ENCODE measurements around the gene AZIN2.
A peak's percentile ranks its signal among the peaks of the same experiment; 100 is the strongest.
"Not testable (repeated sequence)": the region's sequence is repeated elsewhere in the genome, so short reads cannot be mapped to it uniquely, and the experiment has no call there.

The AZIN2 gene

DNA sequence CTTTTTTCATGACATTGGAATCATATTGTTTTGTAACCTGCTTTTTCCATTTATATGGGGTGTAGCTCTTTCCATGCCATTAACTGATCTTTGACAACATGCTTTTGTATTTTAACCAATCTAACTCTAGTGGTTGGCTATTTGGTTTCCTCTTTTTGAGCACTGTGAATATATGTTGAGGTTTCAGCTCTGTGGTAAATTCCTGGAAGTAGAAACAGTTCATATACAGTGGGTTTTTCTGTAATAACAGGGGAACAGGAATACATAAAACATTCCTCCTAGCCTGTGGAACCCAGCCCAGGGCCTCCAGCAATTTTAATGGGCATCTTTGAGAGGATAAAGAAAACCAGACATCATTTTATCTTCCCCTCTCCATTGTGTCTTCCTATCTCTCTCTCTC, 17.4 kb downstream of the AZIN2 start:
- no peaks in the 10 kb centered on the region for H3K36me3 ChIP-seq
- peak overlapping the region; percentile 82 for H3K27ac ChIP-seq
- peaks cover 52% of the 10 kb centered on the region for H3K4me1 ChIP-seq
- TF ChIP-seq Cebpa-rat (IDR thresholded peaks at IDR 0.05): no peak
- H4K20me1 ChIP-seq: no peaks in the 10 kb centered on the region; the same call in 1 of the 2 replicates
- H3K4me2 ChIP-seq: peak overlapping the region; percentile 82
- no peaks in the 10 kb centered on the region for H3K9me3 ChIP-seq
- H3K4me3 ChIP-seq: no peak overlapping the region
- H3K27me3 ChIP-seq: no peaks in the 10 kb centered on the region
- no peak overlapping the region for H3K9ac ChIP-seq

DNA sequence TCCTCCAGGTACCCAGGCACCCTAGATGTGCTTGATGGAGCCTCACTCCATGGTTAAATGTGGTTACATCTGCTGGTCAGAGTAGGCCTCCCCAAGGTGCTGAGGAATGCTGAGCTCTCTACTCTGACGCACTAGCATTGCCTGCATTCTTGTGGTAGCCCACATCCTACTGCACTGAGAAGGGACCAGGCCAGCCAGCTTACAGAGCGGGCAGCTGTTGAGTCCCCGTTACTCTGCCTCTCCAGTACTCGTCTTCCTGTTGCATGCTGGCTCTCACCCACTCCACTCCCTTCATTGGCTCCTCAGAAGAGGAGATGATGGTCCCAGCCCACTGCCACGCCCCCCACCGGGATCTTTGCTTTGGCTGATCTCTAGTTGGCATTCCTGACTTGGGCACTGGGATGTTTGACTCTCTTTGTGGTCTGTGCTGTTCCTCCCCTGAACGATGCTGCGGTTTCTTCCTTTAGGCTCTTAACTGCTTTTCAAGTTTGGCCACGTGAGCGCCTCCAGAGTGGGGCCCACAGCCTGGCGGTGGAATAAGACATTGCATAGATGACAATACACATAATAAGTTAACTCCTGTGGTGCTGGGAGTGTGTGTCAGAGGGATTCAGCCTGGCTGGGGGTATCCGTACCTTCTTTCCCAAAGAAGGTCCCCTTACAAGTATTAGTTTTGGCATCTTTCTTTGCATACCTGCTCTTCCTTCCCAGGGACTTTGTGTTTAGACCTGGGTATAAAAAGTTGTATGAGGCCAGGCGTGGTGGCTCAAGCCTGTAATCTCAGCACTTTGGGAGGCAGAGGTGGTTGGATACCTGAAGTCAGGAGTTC, 18.6 kb downstream of the AZIN2 start:
- Histone ChIP-seq H3K4me2 (peak overlapping the region; percentile 82), H3K27me3 (no peaks in the 10 kb centered on the region), H3K9me3 (no peaks in the 10 kb centered on the region), H3K27ac (peak overlapping the region; percentile 82), H3K9ac (peak overlapping the region; percentile 44; the same call in 1 of the 2 replicates), H3K36me3 (no peaks in the 10 kb centered on the region), H3K4me3 (peak overlapping the region; percentile 27; the same call in 1 of the 2 replicates), H3K4me1 (peaks cover 52% of the 10 kb centered on the region), H4K20me1 (no peaks in the 10 kb centered on the region; the same call in 1 of the 2 replicates)
- no peak for TF ChIP-seq Cebpa-rat (IDR thresholded peaks at IDR 0.05)

GRCh38 chr1:33100119-33100415, 19.1 kb downstream of the AZIN2 start:
- Histone ChIP-seq H3K4me2 (peak overlapping the region; percentile 82), H3K4me3 (peak overlapping the region; percentile 27; the same call in 1 of the 2 replicates), H3K4me1 (peaks cover 52% of the 10 kb centered on the region), H3K9ac (peak overlapping the region; percentile 44; the same call in 1 of the 2 replicates), H3K27ac (peak overlapping the region; percentile 82)
- H4K20me1 ChIP-seq, H3K9me3 ChIP-seq, H3K27me3 ChIP-seq, H3K36me3 ChIP-seq: not testable (repeated sequence)

- H3K4me3 ChIP-seq: no peak overlapping the region
- H3K27ac ChIP-seq: no peak overlapping the region
- no peaks in the 10 kb centered on the region for H3K36me3 ChIP-seq
- no peak overlapping the region for H3K9ac ChIP-seq
- H3K4me1 ChIP-seq: no peaks in the 10 kb centered on the region
- no peak for TF ChIP-seq Cebpa-rat (IDR thresholded peaks at IDR 0.05)
- no peak overlapping the region for H3K4me2 ChIP-seq
- H4K20me1 ChIP-seq: no peaks in the 10 kb centered on the region
- H3K9me3 ChIP-seq: peaks cover 17% of the 10 kb centered on the region
- no peaks in the 10 kb centered on the region for H3K27me3 ChIP-seq
Measured at GRCh38 chr1:33110477-33110876, 29.5 kb downstream of the AZIN2 start.

- H3K27ac ChIP-seq: no peak overlapping the region
Measured at GRCh38 chr1:33111965-33112364, 31.0 kb downstream of the AZIN2 start.

DNA sequence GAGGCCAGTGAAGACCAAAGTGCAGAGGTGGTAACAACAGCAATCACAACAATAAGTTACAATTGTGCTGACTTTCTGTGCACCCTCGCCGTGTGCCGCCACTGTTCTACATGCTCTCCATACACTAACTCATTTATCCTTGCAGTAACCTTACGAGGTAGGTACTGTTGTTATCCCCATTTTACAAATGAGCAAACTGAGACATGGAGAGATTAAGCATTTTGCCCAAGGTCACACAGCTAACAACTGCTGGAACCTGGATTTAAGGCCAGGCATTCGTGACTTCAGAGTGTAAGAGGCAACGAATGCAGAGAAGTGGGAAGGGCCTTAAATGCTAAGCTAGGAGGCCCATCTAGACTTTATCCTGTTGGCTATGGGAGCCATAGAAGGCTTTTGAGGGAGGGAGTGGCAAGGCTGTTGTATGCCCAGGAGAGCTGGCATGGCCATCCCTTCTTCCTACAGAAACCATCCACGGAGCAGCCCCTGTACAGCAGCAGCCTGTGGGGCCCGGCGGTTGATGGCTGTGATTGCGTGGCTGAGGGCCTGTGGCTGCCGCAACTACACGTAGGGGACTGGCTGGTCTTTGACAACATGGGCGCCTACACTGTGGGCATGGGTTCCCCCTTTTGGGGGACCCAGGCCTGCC, 36.6 kb downstream of the AZIN2 start:
- H3K27me3 ChIP-seq: no peaks in the 10 kb centered on the region
- TF ChIP-seq Cebpa-rat (IDR thresholded peaks at IDR 0.05): no peak
- no peak overlapping the region for H3K27ac ChIP-seq
- H3K4me1 ChIP-seq: no peaks in the 10 kb centered on the region
- no peak overlapping the region for H3K4me3 ChIP-seq
- no peak overlapping the region for H3K9ac ChIP-seq
- no peaks in the 10 kb centered on the region for H3K36me3 ChIP-seq
- H4K20me1 ChIP-seq: no peaks in the 10 kb centered on the region
- H3K4me2 ChIP-seq: no peak overlapping the region
- H3K9me3 ChIP-seq: no peaks in the 10 kb centered on the region

More at GRCh38 chr1:33111965-33112364, 31.0 kb downstream of the AZIN2 start:
- Histone ChIP-seq H3K4me2 (no peak overlapping the region), H4K20me1 (no peaks in the 10 kb centered on the region), H3K9ac (no peak overlapping the region), H3K9me3 (peaks cover 17% of the 10 kb centered on the region), H3K36me3 (no peaks in the 10 kb centered on the region), H3K27me3 (no peaks in the 10 kb centered on the region), H3K4me1 (no peaks in the 10 kb centered on the region), H3K4me3 (no peak overlapping the region)
- no peak for TF ChIP-seq Cebpa-rat (IDR thresholded peaks at IDR 0.05)

DNA sequence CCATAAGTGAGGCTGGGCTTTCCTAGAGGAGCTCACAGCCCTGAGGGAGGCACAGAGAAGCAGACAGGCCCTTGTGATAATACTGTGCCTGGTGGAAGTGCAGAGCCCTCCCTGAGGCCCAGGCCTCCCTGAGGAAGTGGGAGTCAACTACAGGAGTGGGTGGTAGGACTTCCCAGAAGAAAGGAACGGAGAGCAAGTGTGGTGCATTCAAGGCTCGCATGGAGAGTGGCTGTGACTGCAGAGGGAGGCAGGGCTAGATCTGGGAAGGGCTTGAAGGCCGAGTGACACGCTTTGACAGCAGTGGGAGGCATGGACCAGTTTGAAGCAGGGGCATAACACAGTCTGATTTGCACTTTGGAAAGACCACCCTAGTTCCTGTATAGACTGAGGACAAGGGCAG, 37.3 kb downstream of the AZIN2 start:
- no peak for TF ChIP-seq Cebpa-rat (IDR thresholded peaks at IDR 0.05)
- Histone ChIP-seq H3K36me3 (no peaks in the 10 kb centered on the region), H3K4me3 (no peak overlapping the region), H3K9me3 (no peaks in the 10 kb centered on the region), H3K9ac (no peak overlapping the region), H3K27me3 (no peaks in the 10 kb centered on the region), H4K20me1 (no peaks in the 10 kb centered on the region), H3K27ac (no peak overlapping the region), H3K4me1 (no peaks in the 10 kb centered on the region), H3K4me2 (no peak overlapping the region)

- H3K27me3 ChIP-seq: no peaks in the 10 kb centered on the region
- no peak overlapping the region for H3K4me3 ChIP-seq
- H3K9ac ChIP-seq: no peak overlapping the region
- no peaks in the 10 kb centered on the region for H4K20me1 ChIP-seq
- no peaks in the 10 kb centered on the region for H3K4me1 ChIP-seq
- H3K27ac ChIP-seq: no peak overlapping the region
- no peaks in the 10 kb centered on the region for H3K36me3 ChIP-seq
- no peak for TF ChIP-seq Cebpa-rat (IDR thresholded peaks at IDR 0.05)
- no peaks in the 10 kb centered on the region for H3K9me3 ChIP-seq
- no peak overlapping the region for H3K4me2 ChIP-seq
Measured at GRCh38 chr1:33119050-33119449, 38.1 kb downstream of the AZIN2 start.

DNA sequence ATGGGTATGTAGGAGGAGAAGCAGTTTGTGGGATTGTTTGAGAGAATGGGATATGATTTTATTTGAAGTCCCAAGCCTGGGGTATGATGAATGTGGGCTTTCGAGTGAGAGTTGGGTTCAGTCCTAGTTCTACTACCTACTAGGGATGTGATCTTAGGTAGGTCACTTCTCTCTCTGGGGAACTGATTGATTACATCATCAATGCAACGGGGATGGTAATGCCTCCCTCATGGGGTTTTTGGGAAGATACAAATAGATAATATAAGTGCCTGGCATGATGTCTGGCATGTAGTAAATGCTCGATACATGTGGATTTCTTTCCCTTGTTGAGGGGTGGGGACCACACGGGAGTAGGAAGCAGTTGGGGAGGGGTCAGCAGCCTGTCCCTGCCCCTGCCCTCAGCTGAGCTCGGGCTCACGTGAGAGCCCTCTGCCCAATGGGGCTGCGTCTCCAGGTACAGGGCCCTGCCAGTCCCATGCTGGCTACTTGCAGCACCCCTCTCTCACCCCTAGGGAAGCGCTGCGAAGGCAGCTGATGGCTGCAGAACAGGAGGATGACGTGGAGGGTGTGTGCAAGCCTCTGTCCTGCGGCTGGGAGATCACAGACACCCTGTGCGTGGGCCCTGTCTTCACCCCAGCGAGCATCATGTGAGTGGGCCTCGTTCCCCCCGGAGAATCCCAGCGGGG, 38.7 kb downstream of the AZIN2 start:
- H3K4me1 ChIP-seq: no peaks in the 10 kb centered on the region
- no peaks in the 10 kb centered on the region for H3K9me3 ChIP-seq
- H4K20me1 ChIP-seq: no peaks in the 10 kb centered on the region
- H3K4me2 ChIP-seq: no peak overlapping the region
- no peaks in the 10 kb centered on the region for H3K27me3 ChIP-seq
- no peak overlapping the region for H3K4me3 ChIP-seq
- no peaks in the 10 kb centered on the region for H3K36me3 ChIP-seq
- no peak overlapping the region for H3K9ac ChIP-seq
- no peak for TF ChIP-seq Cebpa-rat (IDR thresholded peaks at IDR 0.05)
- no peak overlapping the region for H3K27ac ChIP-seq
